Erythroblast (primary cell): ENCODE results near the gene DKKL1.

Experiments used
- GATA1 ChIP-seq: IDR thresholded peaks from 2 replicates; pipeline ENCODE4 v1.6.1; 2011; ENCODE audit warnings: low read depth, mild to moderate bottlenecking, control low read depth, low read length, moderate library complexity
- POLR2A ChIP-seq: IDR thresholded peaks from 2 replicates; pipeline ENCODE4 v1.6.1; 2011; ENCODE audit warnings: mild to moderate bottlenecking, low read length

- no peak for TF ChIP-seq POLR2A
- TF ChIP-seq GATA1: no peak
Measured at GRCh38 chr19:49368711-49369358, 5.2 kb downstream of the DKKL1 start.
